ENCODE results near the gene VPS35. TPM values are rescaled to one million over a fixed set of nuclear protein-coding genes. Genes with fewer than 3 reads are reported as not detected.

VPS35 gene
- total RNA-seq (100 to 1,000 TPM in 1 of 9 donors, 10 to 100 TPM in 8; 37.2 to 112 (median 72.8) TPM), polyA plus RNA-seq (10 to 100 TPM; 12.8 to 64.2 (median 14.4) TPM)
- long read RNA-seq, donor 1, full-length matches to known transcripts = 16 of 52 reads
- long read RNA-seq, donor 1, partial matches to known transcripts = 36 of 52 reads
- long read RNA-seq, donor 1, other reads (novel, unspliced or antisense) = 0 of 52 reads
- long read RNA-seq, donor 2, full-length matches to known transcripts = 8 of 54 reads
- long read RNA-seq, donor 2, partial matches to known transcripts = 46 of 54 reads
- long read RNA-seq, donor 2, other reads (novel, unspliced or antisense) = 0 of 54 reads
- long read RNA-seq, donor 3, full-length matches to known transcripts = 24 of 35 reads
- long read RNA-seq, donor 3, partial matches to known transcripts = 11 of 35 reads
- long read RNA-seq, donor 3, other reads (novel, unspliced or antisense) = 0 of 35 reads
- long read RNA-seq, donor 4, full-length matches to known transcripts = 60 of 81 reads
- long read RNA-seq, donor 4, partial matches to known transcripts = 14 of 81 reads
- long read RNA-seq, donor 4, other reads (novel, unspliced or antisense) = 7 of 81 reads
- long read RNA-seq, donor 5, full-length matches to known transcripts = 194 of 220 reads
- long read RNA-seq, donor 5, partial matches to known transcripts = 9 of 220 reads
- long read RNA-seq, donor 5, other reads (novel, unspliced or antisense) = 17 of 220 reads
- long read RNA-seq, donor 6, full-length matches to known transcripts = 34 of 44 reads
- long read RNA-seq, donor 6, partial matches to known transcripts = 7 of 44 reads
- long read RNA-seq, donor 6, other reads (novel, unspliced or antisense) = 3 of 44 reads
- long read RNA-seq, donor 7, full-length matches to known transcripts = 9 of 28 reads
- long read RNA-seq, donor 7, partial matches to known transcripts = 19 of 28 reads
- long read RNA-seq, donor 7, other reads (novel, unspliced or antisense) = 0 of 28 reads
- long read RNA-seq, donor 8, full-length matches to known transcripts = 26 of 118 reads
- long read RNA-seq, donor 8, partial matches to known transcripts = 92 of 118 reads
- long read RNA-seq, donor 8, other reads (novel, unspliced or antisense) = 0 of 118 reads
- long read RNA-seq, donor 9, full-length matches to known transcripts = 24 of 50 reads
- long read RNA-seq, donor 9, partial matches to known transcripts = 26 of 50 reads
- long read RNA-seq, donor 9, other reads (novel, unspliced or antisense) = 0 of 50 reads
- long read RNA-seq, donor 10, full-length matches to known transcripts = 5 of 53 reads
- long read RNA-seq, donor 10, partial matches to known transcripts = 48 of 53 reads
- long read RNA-seq, donor 10, other reads (novel, unspliced or antisense) = 0 of 53 reads

GRCh38 chr16:46688654-46689364, at the start of gene VPS35:
VPS35 (minus strand) TSS chr16:46689178; CDS start chr16:46689133, 45 bp downstream.
- Histone ChIP-seq H3K9me3 (replicated peaks in 1 of 3) (no peaks in the 10 kb centered on the region), H3K4me1 (replicated peaks in 1 of 2) (peaks cover 25 to 48% of the 10 kb centered on the region in 2 donors), H3K27me3 (no peaks in the 10 kb centered on the region), H3K4me3 (peak within 1 kb of the TSS; percentile 46 to 95 (median 85)), H3K36me3 (replicated peaks in 1 of 2) (no peaks in the 10 kb centered on the region), H3K27ac (peak within 1 kb of the TSS; percentile 91 to 96 (median 95))
- peak in 1 of 2 donors; percentile 58 for TF ChIP-seq POLR2A (IDR thresholded peaks at IDR 0.05)
- TF ChIP-seq, protein P1, sequence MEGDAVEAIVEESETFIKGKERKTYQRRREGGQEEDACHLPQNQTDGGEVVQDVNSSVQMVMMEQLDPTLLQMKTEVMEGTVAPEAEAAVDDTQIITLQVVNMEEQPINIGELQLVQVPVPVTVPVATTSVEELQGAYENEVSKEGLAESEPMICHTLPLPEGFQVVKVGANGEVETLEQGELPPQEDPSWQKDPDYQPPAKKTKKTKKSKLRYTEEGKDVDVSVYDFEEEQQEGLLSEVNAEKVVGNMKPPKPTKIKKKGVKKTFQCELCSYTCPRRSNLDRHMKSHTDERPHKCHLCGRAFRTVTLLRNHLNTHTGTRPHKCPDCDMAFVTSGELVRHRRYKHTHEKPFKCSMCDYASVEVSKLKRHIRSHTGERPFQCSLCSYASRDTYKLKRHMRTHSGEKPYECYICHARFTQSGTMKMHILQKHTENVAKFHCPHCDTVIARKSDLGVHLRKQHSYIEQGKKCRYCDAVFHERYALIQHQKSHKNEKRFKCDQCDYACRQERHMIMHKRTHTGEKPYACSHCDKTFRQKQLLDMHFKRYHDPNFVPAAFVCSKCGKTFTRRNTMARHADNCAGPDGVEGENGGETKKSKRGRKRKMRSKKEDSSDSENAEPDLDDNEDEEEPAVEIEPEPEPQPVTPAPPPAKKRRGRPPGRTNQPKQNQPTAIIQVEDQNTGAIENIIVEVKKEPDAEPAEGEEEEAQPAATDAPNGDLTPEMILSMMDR (IDR thresholded peaks at IDR 0.05) = peak in 2 of 6 experiments; percentile 13 to 29
- intact Hi-C loops (cut with DNase I) = no loop called here
- 0 to 2% (median 0%) methylated on average over 4 to 54 of the region's 54 CpGs for WGBS, 4 donors
- DNase-seq = peak; percentile 99 to 100 (median 100)

DNA sequence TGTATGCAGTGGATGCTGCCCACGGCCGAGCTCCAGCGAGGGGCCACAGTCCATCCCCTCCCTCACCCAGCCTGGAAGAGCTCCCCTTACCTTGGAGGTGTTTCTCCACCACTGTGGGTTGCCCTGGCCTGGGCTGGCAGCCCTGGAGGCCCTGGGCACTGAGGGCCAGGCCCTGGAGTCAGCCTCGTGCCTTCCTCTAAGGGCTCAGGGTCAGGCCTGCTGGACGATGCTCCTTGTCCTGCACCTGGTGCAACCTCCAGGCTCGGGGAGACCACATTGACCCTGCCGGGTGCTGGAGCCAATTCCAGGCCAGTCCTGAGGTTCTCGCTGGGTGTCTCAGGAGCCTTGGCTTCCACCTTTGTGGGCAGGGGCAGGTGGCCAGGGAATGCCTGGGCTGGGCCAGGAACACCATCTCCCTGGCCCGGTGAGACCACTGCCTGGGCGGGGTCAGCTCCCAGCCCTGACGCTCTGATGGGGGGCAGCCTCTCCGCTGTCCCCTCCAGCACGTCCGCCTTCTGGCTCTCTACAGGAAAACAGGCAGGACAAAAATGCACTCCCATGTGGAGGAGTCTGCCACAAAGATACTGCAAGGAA, 48.7 kb upstream of the VPS35 start:
- no peaks in the 10 kb centered on the region for H3K27me3 ChIP-seq

DNA sequence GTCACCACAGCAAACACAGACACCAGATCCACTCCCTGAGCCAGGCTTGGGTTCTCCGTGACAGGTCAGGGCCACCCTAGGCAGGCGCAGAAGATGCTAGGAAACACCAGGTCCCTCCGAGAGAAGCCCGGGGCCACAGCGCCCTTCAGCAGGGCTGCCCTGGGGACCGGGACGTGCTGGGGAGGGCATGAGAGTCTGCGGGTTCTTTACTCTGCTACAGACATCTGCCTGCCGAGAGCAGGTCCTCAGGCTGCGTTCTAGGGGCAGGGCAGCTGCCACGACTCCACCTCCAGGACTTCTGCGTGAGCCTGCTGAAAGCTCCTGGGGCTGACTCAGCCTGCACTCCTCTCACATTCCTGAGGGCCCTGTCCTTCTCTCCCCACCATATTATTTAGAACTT, 47.7 kb upstream of the VPS35 start:
- DNase-seq = no peak
- H3K27ac ChIP-seq = no peak overlapping the region

More for the DNA sequence above, 48.7 kb upstream of the VPS35 start:
- DNase-seq = no peak
- Histone ChIP-seq H3K4me1 (replicated peaks in 1 of 2) (no peaks in the 10 kb centered on the region), H3K4me3 (no peak overlapping the region), H3K36me3 (replicated peaks in 1 of 2) (no peaks in the 10 kb centered on the region), H3K9me3 (replicated peaks in 1 of 3) (no peaks in the 10 kb centered on the region), H3K27ac (no peak overlapping the region)
- WGBS, 4 donors = 81 to 89% (median 89%) methylated on average over 6 to 14 of the region's 14 CpGs
- intact Hi-C loops (cut with DNase I) = no loop called here
- no peak for TF ChIP-seq POLR2A (IDR thresholded peaks at IDR 0.05)
- TF ChIP-seq, protein P1 (IDR thresholded peaks at IDR 0.05) = no peak

More for the DNA sequence above, 47.7 kb upstream of the VPS35 start:
- 80 to 100% (median 83%) methylated on average over 1 to 12 of the region's 12 CpGs for WGBS, 4 donors
- no peaks in the 10 kb centered on the region for H3K27me3 ChIP-seq
- intact Hi-C loops (cut with DNase I) = no loop called here
- TF ChIP-seq, protein P1 (IDR thresholded peaks at IDR 0.05) = no peak
- TF ChIP-seq POLR2A (IDR thresholded peaks at IDR 0.05) = no peak
- no peaks in the 10 kb centered on the region for H3K36me3 ChIP-seq (replicated peaks in 1 of 2)
- no peaks in the 10 kb centered on the region for H3K4me1 ChIP-seq (replicated peaks in 1 of 2)
- no peak overlapping the region for H3K4me3 ChIP-seq
- H3K9me3 ChIP-seq (replicated peaks in 1 of 3) = no peaks in the 10 kb centered on the region
